ENCODE measurements around the gene MAPK8IP3. TPM values are rescaled to one million over a fixed set of nuclear protein-coding genes. Genes with fewer than 3 reads are reported as not detected.

The MAPK8IP3 gene
- total RNA-seq, 2 donors from 2014 or later, result 44.0 to 62.6 TPM

GRCh38 chr16:1749152-1750117 is 43.4 kb downstream of the MAPK8IP3 start:
- Histone ChIP-seq H3K9me3 (no peaks in the 10 kb centered on the region), H3K27me3 (no peaks in the 10 kb centered on the region), H3K36me3 (no peaks in the 10 kb centered on the region), H3K4me3 (no peak overlapping the region), H3K9ac (ENCODE audit: low read depth in 2 of 2, low read length in 2 of 2) (no peak overlapping the region), H3K27ac (no peak overlapping the region), H3K4me1 (no peaks in the 10 kb centered on the region)
- TF ChIP-seq CTCF (IDR thresholded peaks at IDR 0.05), result no peak
- intact Hi-C loops (cut with DNase I), result no loop called here
- DNase-seq, result no peak

GRCh38 chr16:1751946-1752345 is 46.0 kb downstream of the MAPK8IP3 start:
- Histone ChIP-seq H3K9me3 (no peaks in the 10 kb centered on the region), H3K4me3 (no peak overlapping the region), H3K9ac (ENCODE audit: low read depth in 2 of 2, low read length in 2 of 2) (no peak overlapping the region), H3K4me1 (no peaks in the 10 kb centered on the region), H3K27me3 (no peaks in the 10 kb centered on the region), H3K27ac (no peak overlapping the region), H3K36me3 (no peaks in the 10 kb centered on the region)
- intact Hi-C loops (cut with DNase I), result no loop called here
- DNase-seq, result no peak
- TF ChIP-seq CTCF (IDR thresholded peaks at IDR 0.05), result no peak

GRCh38 chr16:1752853-1753252 is 46.9 kb downstream of the MAPK8IP3 start:
- DNase-seq, result no peak
- Histone ChIP-seq H3K4me3 (no peak overlapping the region), H3K36me3 (no peaks in the 10 kb centered on the region), H3K4me1 (no peaks in the 10 kb centered on the region), H3K27ac (no peak overlapping the region), H3K9me3 (no peaks in the 10 kb centered on the region), H3K27me3 (no peaks in the 10 kb centered on the region), H3K9ac (ENCODE audit: low read depth in 2 of 2, low read length in 2 of 2) (no peak overlapping the region)
- intact Hi-C loops (cut with DNase I), result no loop called here
- TF ChIP-seq CTCF (IDR thresholded peaks at IDR 0.05), result no peak

DNA sequence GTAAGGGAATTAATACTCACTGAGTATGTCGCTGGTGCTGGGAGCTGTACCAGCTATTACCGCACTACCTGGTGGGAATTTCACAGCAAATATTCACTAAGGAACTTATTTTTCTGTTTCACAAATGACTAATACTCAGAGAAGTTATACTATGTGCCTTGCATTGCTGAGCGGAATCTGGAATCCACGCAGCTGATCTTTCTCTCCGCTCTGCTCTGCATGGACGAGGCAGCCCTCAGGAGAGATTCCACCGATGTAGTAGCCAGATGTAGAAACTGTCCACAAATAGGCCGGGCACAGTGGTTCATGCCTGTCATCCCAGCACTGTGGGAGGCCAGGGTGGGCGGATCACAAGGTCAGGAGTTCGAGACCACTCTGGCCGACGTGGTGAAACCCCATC is 48.2 kb downstream of the MAPK8IP3 start:
- Histone ChIP-seq H3K4me1 (peaks cover 5% of the 10 kb centered on the region), H3K27ac (no peak overlapping the region), H3K36me3 (no peaks in the 10 kb centered on the region), H3K9ac (ENCODE audit: low read depth in 2 of 2, low read length in 2 of 2) (no peak overlapping the region), H3K9me3 (no peaks in the 10 kb centered on the region), H3K4me3 (no peak overlapping the region), H3K27me3 (no peaks in the 10 kb centered on the region)
- no peak for TF ChIP-seq CTCF (IDR thresholded peaks at IDR 0.05)
- no peak for DNase-seq
- intact Hi-C loops (cut with DNase I), result no loop called here

- Histone ChIP-seq H3K9ac (ENCODE audit: low read depth in 2 of 2, low read length in 2 of 2) (peak overlapping the region; percentile 69 to 70), H3K36me3 (no peaks in the 10 kb centered on the region), H3K27ac (peak overlapping the region; percentile 92), H3K27me3 (no peaks in the 10 kb centered on the region), H3K4me3 (no peak overlapping the region), H3K9me3 (no peaks in the 10 kb centered on the region), H3K4me1 (peaks cover 5% of the 10 kb centered on the region)
- peak; percentile 73 for DNase-seq
- intact Hi-C loops (cut with DNase I), result no loop called here
- TF ChIP-seq CTCF (IDR thresholded peaks at IDR 0.05), result no peak
Measured at GRCh38 chr16:1757714-1758461, 51.9 kb downstream of the MAPK8IP3 start.

Data from colonic mucosa (tissue), 4 donors.